GM18520 (cell line): ENCODE data around the gene NUTF2.
"Not testable (repeated sequence)": the region's sequence is repeated elsewhere in the genome, so short reads cannot be mapped to it uniquely, and the experiment has no call there.

Source experiments
- ATAC-seq: cut with Tn5 transposase; IDR thresholded peaks from one replicate; pipeline ENCODE4 v1.9.1; 2021; ENCODE audit not compliant: unreplicated experiment

Gene NUTF2

GRCh38 chr16:67837190-67837589 is 9.5 kb upstream of the NUTF2 start:
- not testable (repeated sequence) for ATAC-seq

- ATAC-seq = no peak
Observed at GRCh38 chr16:67837811-67838210, 8.9 kb upstream of the NUTF2 start.

- no peak for ATAC-seq
Observed at GRCh38 chr16:67841198-67841815, 5.4 kb upstream of the NUTF2 start.

- peak; percentile 45 for ATAC-seq
Observed at GRCh38 chr16:67841816-67842508, 4.8 kb upstream of the NUTF2 start, which contains the start of gene THAP11. THAP11 (plus strand) TSS chr16:67842320; CDS start chr16:67842555, 235 bp downstream.

- ATAC-seq = peak; percentile 12
Observed at GRCh38 chr16:67842509-67843342, 4.0 kb upstream of the NUTF2 start.

- no peak for ATAC-seq
Observed at GRCh38 chr16:67843343-67843765, 3.4 kb upstream of the NUTF2 start.

- ATAC-seq = no peak
Observed at GRCh38 chr16:67844497-67844896, 2.2 kb upstream of the NUTF2 start.

GRCh38 chr16:67845291-67846062 is 1.3 kb upstream of the NUTF2 start:
- no peak for ATAC-seq

GRCh38 chr16:67846063-67846319 is 742 bp upstream of the NUTF2 start:
- no peak for ATAC-seq

- peak; percentile 23 for ATAC-seq
Observed at GRCh38 chr16:67847064-67847861, 530 bp downstream of the NUTF2 start, which contains the start of gene CENPT. CENPT (minus strand) TSS chr16:67847693; CDS start chr16:67833859, 13,834 bp downstream.

- ATAC-seq = no peak
Observed at GRCh38 chr16:67848118-67848517, 1.4 kb downstream of the NUTF2 start.

GRCh38 chr16:67853670-67854069 is 6.9 kb downstream of the NUTF2 start:
- ATAC-seq = no peak

GRCh38 chr16:67855789-67856188 is 9.1 kb downstream of the NUTF2 start:
- ATAC-seq = no peak

GRCh38 chr16:67856927-67857546 is 10.3 kb downstream of the NUTF2 start:
- ATAC-seq = no peak

GRCh38 chr16:67857547-67858233 is 11.0 kb downstream of the NUTF2 start:
- no peak for ATAC-seq

GRCh38 chr16:67858500-67858899 is 11.8 kb downstream of the NUTF2 start:
- no peak for ATAC-seq

- ATAC-seq = no peak
Observed at GRCh38 chr16:67860589-67861398, 14.1 kb downstream of the NUTF2 start.

GRCh38 chr16:67861877-67862276 is 15.1 kb downstream of the NUTF2 start:
- no peak for ATAC-seq
